HG03095 (cell line): Measurements from ENCODE around the gene ANKS1B.

ENCODE experiments used
- ATAC-seq: cut with Tn5 transposase; IDR thresholded peaks from one replicate; pipeline ENCODE4 v1.9.1; 2021; ENCODE audit warnings: moderate library complexity; ENCODE audit not compliant: unreplicated experiment

The ANKS1B gene

GRCh38 chr12:99966429-99966828, 18.3 kb downstream of the ANKS1B start:
- ATAC-seq = no peak

- ATAC-seq = no peak
Observed at GRCh38 chr12:99960311-99960710, 24.4 kb downstream of the ANKS1B start.

GRCh38 chr12:99959549-99960170, 25.1 kb downstream of the ANKS1B start:
- ATAC-seq = no peak

- ATAC-seq = no peak
Observed at GRCh38 chr12:99957866-99958466, 26.8 kb downstream of the ANKS1B start.

- ATAC-seq = no peak
Observed at GRCh38 chr12:99954724-99955123, 30.0 kb downstream of the ANKS1B start.

GRCh38 chr12:99948370-99948769, 36.4 kb downstream of the ANKS1B start:
- no peak for ATAC-seq

- no peak for ATAC-seq
Observed at GRCh38 chr12:99946131-99946530, 38.6 kb downstream of the ANKS1B start.

GRCh38 chr12:99935608-99936007, 49.1 kb downstream of the ANKS1B start:
- no peak for ATAC-seq

- no peak for ATAC-seq
Observed at GRCh38 chr12:99926511-99927169, 58.1 kb downstream of the ANKS1B start.

- ATAC-seq = no peak
Observed at GRCh38 chr12:99920353-99920960, 64.3 kb downstream of the ANKS1B start.

GRCh38 chr12:99917711-99918402, 66.9 kb downstream of the ANKS1B start:
- ATAC-seq = no peak

- no peak for ATAC-seq
Observed at GRCh38 chr12:99916555-99916954, 68.2 kb downstream of the ANKS1B start.

GRCh38 chr12:99915251-99916082, 69.3 kb downstream of the ANKS1B start:
- ATAC-seq = no peak

GRCh38 chr12:99914206-99914605, 70.5 kb downstream of the ANKS1B start:
- no peak for ATAC-seq

- peak; percentile 94 for ATAC-seq
Observed at GRCh38 chr12:99911967-99912366, 72.8 kb downstream of the ANKS1B start.

- no peak for ATAC-seq
Observed at GRCh38 chr12:99911081-99911480, 73.7 kb downstream of the ANKS1B start.

GRCh38 chr12:99910342-99910741, 74.4 kb downstream of the ANKS1B start:
- ATAC-seq = no peak

GRCh38 chr12:99906786-99907579, 77.8 kb downstream of the ANKS1B start:
- ATAC-seq = no peak

GRCh38 chr12:99901181-99901580, 83.6 kb downstream of the ANKS1B start:
- no peak for ATAC-seq

- no peak for ATAC-seq
Observed at GRCh38 chr12:99898645-99899044, 86.1 kb downstream of the ANKS1B start.
